Panc1 (cell line): ENCODE data around the gene TPRA1. TPM values are rescaled to one million over a fixed set of nuclear protein-coding genes. Genes with fewer than 3 reads are reported as not detected.

Source experiments
- ATAC-seq: fragments of 200-7000 bp; cut with Tn5 transposase; 2 replicates; pipeline ENCODE4 v1.9.1; 2020; ENCODE audit warnings: mild to moderate bottlenecking, moderate library complexity
- BruUV-seq: library from RNA; stranded (reverse); fragments of 400-500 nt; replicated peaks from 2 replicates; lab custom pipeline; 2021; lab: Mats Ljungman, UMichigan
- CTCF ChIA-PET: fragments of 300-600 bp; sonication (Branson Sonifier 250); formaldehyde crosslinking; loops from one replicate; lab custom pipeline; 2022; ENCODE audit warnings: antibody characterized with exemption; lab: Charles Lee
- POLR2A ChIA-PET: fragments of 300-600 bp; sonication (Branson Sonifier 250); formaldehyde crosslinking; loops from one replicate; lab custom pipeline; 2022; ENCODE audit warnings: antibody characterized with exemption; lab: Charles Lee
- DNase-seq: peaks from one replicate; pipeline ENCODE4 v3.0.0-alpha.2; 2010; ENCODE audit warnings: low read depth, low spot score
- H3K27ac ChIP-seq: 2 replicates; pipeline ENCODE4 v1.5.1; 2011; ENCODE audit warnings: mild to moderate bottlenecking, low read length, inconsistent platforms
- H3K27me3 ChIP-seq: fragments of 200-500 bp; sonication (Bioruptor generic); 2 replicates; pipeline ENCODE4 v1.6.0; 2014; ENCODE audit warnings: low read length, inconsistent platforms; ENCODE audit not compliant: control insufficient read depth, insufficient read depth
- H3K36me3 ChIP-seq: fragments of 200-500 bp; sonication (Bioruptor generic); 2 replicates; pipeline ENCODE4 v1.5.1; 2014; ENCODE audit warnings: inconsistent platforms, mild to moderate bottlenecking, low read length, moderate library complexity; ENCODE audit not compliant: control insufficient read depth, insufficient read depth
- H3K4me1 ChIP-seq: 2 replicates; pipeline ENCODE4 v1.5.1; 2011; ENCODE audit warnings: inconsistent platforms, mild to moderate bottlenecking, low read length, moderate library complexity; ENCODE audit not compliant: control insufficient read depth, insufficient read depth
- H3K4me3 ChIP-seq, 2 experiments: 2 replicates each; pipeline ENCODE4 v1.5.1; 2011 to 2012; ENCODE audit warnings: low read depth in 2 of 2, low read length in 2 of 2, mild to moderate bottlenecking in 2 of 2, inconsistent platforms in 1 of 2, moderate library complexity in 1 of 2
- H3K9me3 ChIP-seq: fragments of 200-500 bp; sonication (Bioruptor generic); 2 replicates; pipeline ENCODE4 v1.5.1; 2014; ENCODE audit warnings: low read depth, mild to moderate bottlenecking, inconsistent platforms, low read length, moderate library complexity; ENCODE audit not compliant: control insufficient read depth, insufficient read depth
- CTCF ChIP-seq: fragments of 450-650 bp; IDR thresholded peaks from 2 replicates; pipeline ENCODE4 v1.5.1; 2017; ENCODE audit warnings: mild to moderate bottlenecking
- POLR2AphosphoS5 ChIP-seq: IDR thresholded peaks from 2 replicates; pipeline ENCODE4 v1.6.1; 2012; ENCODE audit warnings: mild to moderate bottlenecking, low read depth, low read length, moderate library complexity
- REST ChIP-seq, 2 experiments: IDR thresholded peaks; 2 replicates each; pipeline ENCODE4 v1.6.1; 2011 to 2012; ENCODE audit warnings: low read depth in 2 of 2, control low read depth in 1 of 2, low read length in 1 of 2, mild to moderate bottlenecking in 1 of 2, moderate library complexity in 1 of 2; ENCODE audit not compliant: insufficient read depth in 1 of 2
- SIN3A ChIP-seq: IDR thresholded peaks from 2 replicates; pipeline ENCODE4 v1.6.1; 2012; ENCODE audit warnings: low read depth, mild to moderate bottlenecking, low read length, moderate library complexity, borderline replicate concordance; ENCODE audit not compliant: insufficient read depth
- TCF7L2 ChIP-seq: IDR thresholded peaks from 2 replicates; pipeline ENCODE4 v1.6.1; 2011; ENCODE audit warnings: mild to moderate bottlenecking, low read depth, low read length, inconsistent platforms
- in situ Hi-C: cut with HindIII; loops from 2 replicates; pipeline ENCODE4 v1.10.0; 2016; ENCODE audit warnings: low sequenced_read_pairs, low pct_unique_long_range_greater_than_20kb
- intact Hi-C: fragments of 100-400 bp; cut with micrococcal nuclease; formaldehyde crosslinking; loops from one replicate; pipeline ENCODE4 v1.10.0; 2022; ENCODE audit not compliant: unreplicated experiment
- total RNA-seq: library from RNA; stranded (reverse); gene quantifications from one replicate; pipeline ENCODE4 v1.2.1, GENCODE V29; 2021; ENCODE audit not compliant: unreplicated experiment

The TPRA1 gene
- total RNA-seq, 1 experiment from 2014 or later, result 42.6 TPM

- BruUV-seq, result no TSS peak
- H3K27ac ChIP-seq, result no peak overlapping the region
- intact Hi-C loops (no loop called here), in situ Hi-C loops (no loop called here)
- no peak for DNase-seq
- TF ChIP-seq CTCF (no peak), POLR2AphosphoS5 (no peak), REST (IDR thresholded peaks at IDR 0.05; ENCODE audit: insufficient read depth in 1 of 2, low read depth in 2 of 2, low read length in 1 of 2) (no peak), TCF7L2 (no peak), SIN3A (no peak)
- ATAC-seq, result no peak
- H3K9me3 ChIP-seq, result no peaks in the 10 kb centered on the region
- peaks cover 7% of the 10 kb centered on the region; the same call in 1 of the 2 replicates for H3K36me3 ChIP-seq
- H3K4me1 ChIP-seq, result peaks cover 4% of the 10 kb centered on the region; the same call in 1 of the 2 replicates
- CTCF ChIA-PET, result no interaction called here
- no peak overlapping the region for H3K4me3 ChIP-seq
- POLR2A ChIA-PET, result no interaction called here
- no peaks in the 10 kb centered on the region for H3K27me3 ChIP-seq
Observed at GRCh38 chr3:127570520-127570919, 20.0 kb downstream of the TPRA1 start.

GRCh38 chr3:127569160-127569559 lies 21.4 kb downstream of the TPRA1 start:
- H3K27me3 ChIP-seq, result no peaks in the 10 kb centered on the region
- no peak overlapping the region for H3K27ac ChIP-seq
- H3K9me3 ChIP-seq, result no peaks in the 10 kb centered on the region
- POLR2A ChIA-PET, result no interaction called here
- CTCF ChIA-PET, result no interaction called here
- H3K4me1 ChIP-seq, result no peaks in the 10 kb centered on the region; the same call in 1 of the 2 replicates
- DNase-seq (no peak), ATAC-seq (peak; percentile 33; the same call in 1 of the 2 replicates)
- BruUV-seq, result no TSS peak
- in situ Hi-C loops (no loop called here), intact Hi-C loops (no loop called here)
- no peak for TF ChIP-seq TCF7L2
- TF ChIP-seq REST (IDR thresholded peaks at IDR 0.05; ENCODE audit: insufficient read depth in 1 of 2, low read depth in 2 of 2, low read length in 1 of 2), result no peak
- peaks cover 7% of the 10 kb centered on the region; the same call in 1 of the 2 replicates for H3K36me3 ChIP-seq
- no peak overlapping the region for H3K4me3 ChIP-seq
